Activated T-cell treated with anti-CD3 and anti-CD28 coated beads for 4 hours (primary cell): ENCODE measurements around the gene PHACTR3.

Source experiments
- DNase-seq: peaks from one replicate; pipeline ENCODE4 v3.0.0-alpha.2; 2020

The PHACTR3 gene

DNA sequence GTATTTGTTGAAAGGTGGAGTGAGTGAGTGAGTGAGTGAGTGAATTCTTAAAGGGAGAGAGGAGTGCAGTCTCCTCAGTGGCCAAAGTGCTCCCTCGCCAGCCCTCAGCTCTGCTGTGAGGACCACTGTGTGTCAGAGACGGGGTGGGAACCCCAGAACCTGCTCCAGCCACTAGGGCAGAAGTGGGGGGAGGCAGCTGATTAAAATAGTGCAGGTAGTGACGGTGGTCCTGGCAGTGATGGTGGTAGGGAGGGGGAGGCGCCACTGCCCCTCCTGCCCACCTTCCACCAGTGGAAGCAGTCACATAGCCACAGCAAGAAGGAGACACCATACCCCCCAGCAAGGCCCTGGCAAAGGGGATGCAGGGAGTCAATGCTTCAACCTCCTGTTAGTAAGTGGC is 133.5 kb downstream of the PHACTR3 start:
- DNase-seq, result no peak

GRCh38 chr20:59738851-59739250 is 134.5 kb downstream of the PHACTR3 start:
- DNase-seq, result no peak

DNA sequence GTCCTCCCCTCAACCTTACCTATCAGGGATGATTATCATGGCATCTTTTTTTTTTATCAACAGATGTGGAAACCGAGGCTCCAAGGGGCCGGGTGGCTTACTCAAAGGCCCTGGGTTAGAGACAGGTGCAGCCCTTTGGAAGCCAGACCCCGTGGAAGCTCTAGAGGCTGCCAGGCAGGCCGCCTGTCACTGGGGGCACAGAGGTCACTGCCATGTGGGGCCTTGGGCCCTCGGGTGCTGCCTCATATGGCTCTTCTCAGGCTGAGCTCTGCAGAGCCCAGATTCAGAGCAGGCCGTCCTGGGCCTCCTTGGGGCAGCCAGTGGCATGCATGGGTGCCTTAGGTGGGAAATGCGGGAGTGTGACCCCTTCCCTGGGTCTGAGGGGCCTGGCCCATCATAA is 136.3 kb downstream of the PHACTR3 start:
- no peak for DNase-seq

- no peak for DNase-seq
These were observed 136.7 kb downstream of the PHACTR3 start for GRCh38 chr20:59741073-59741472.

GRCh38 chr20:59742351-59743095 is 138.2 kb downstream of the PHACTR3 start:
- DNase-seq, result no peak

- no peak for DNase-seq
These were observed 139.0 kb downstream of the PHACTR3 start for GRCh38 chr20:59743308-59743707.

DNA sequence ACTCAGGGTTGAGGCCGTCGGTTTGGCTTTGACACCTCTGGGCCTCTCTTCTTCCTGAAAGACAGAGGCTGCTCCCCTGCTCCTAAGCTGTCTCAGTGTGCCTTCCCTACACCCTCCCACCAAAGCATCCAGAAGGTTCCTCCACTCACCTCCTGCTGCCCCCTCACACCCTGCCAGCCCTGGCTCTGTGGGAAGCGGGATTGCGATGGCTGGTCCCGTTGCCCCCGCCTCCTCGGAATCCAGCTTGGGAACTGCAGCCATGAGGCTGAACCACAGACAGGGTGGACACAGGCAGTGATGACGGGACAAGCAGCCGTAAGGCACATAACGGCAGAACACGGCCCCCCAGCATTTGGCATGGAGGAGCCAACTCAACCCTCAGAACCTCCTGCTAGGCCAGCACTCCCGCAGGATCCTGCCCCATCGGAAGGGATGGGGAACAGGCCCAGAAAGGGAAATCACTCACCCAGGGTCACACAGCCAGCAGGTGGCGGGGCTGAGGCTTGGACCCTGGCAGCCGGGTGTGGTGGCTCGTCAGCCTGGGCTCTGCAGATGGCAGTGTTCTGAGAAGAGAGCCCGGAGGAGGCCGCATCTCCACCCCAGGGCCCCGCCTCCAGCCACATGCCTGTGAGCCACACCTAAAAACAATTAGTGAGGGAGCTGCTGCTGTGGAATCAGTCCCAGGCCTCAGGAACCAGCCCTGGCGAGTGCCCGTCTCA is 139.6 kb downstream of the PHACTR3 start:
- no peak for DNase-seq

- DNase-seq, result no peak
These were observed 140.4 kb downstream of the PHACTR3 start for GRCh38 chr20:59744756-59745155.

DNA sequence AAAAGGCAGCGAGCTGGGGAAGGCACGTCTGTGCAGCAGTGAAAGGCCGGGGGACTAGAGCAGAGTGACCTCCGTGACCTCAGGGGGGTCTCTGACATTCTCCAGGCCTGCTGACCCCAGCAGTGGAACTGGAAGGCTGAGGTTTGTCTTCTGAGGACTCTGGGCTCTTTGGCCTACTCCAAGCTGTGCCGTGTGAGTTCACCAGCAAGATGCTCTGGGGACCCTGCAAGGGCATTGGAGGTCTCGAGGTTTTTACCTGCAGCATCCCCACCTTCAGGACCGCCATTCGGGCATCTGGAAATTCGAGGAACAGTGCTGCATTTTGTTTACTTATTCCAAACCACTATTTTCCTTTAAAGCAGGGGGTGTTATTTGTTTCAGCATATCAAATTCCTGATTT is 140.9 kb downstream of the PHACTR3 start:
- DNase-seq, result no peak

DNA sequence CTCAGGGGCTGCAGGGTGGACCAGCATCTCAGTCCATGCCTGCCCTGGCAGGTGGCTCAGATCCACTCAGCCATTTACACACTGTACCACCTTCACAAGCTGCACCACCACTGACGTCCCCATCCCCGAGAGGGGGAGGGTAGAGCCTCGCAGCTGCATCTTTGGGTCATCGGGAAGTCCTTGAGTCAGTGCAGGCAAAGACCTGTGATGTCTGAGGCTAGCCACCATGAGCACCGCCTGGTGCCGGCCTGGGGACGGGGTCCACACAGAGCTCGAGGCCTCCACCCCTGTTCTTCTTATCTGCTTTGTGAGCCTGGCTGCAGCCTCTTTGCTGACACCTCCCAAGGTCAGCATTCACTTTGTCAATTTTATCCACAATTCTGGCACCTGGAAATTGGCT is 141.4 kb downstream of the PHACTR3 start:
- no peak for DNase-seq

GRCh38 chr20:59746155-59746554 is 141.8 kb downstream of the PHACTR3 start:
- no peak for DNase-seq

- DNase-seq, result no peak
These were observed 143.6 kb downstream of the PHACTR3 start for GRCh38 chr20:59747671-59748515.

DNA sequence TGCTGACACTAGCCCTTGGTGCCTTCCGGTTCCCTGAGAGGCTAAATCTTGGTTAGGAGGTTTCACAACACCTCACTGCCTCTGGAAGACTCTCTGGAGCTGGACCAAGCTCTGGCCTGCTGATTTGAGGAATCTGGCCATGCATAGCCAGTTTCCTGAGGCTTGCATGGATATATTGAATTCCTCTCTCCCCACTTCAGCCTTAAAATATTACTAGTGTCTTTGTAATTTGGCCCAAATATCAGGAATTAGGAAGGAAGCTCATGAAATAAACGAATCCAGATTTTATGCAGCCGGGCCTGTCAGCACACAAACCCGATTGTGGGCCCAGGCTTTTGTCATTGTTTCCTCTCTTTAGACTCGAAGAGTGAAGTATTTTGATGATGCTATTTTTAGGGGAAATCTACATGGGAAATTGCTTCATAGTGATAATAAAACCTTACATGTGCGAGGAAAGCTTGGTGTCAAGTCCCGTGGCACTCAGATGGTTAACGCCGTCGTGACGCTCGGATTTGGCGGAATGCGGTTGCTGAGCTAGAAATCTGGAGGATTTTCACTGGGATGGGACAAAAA is 144.4 kb downstream of the PHACTR3 start:
- DNase-seq, result no peak

- DNase-seq, result no peak
These were observed 145.0 kb downstream of the PHACTR3 start for GRCh38 chr20:59749301-59749700.

DNA sequence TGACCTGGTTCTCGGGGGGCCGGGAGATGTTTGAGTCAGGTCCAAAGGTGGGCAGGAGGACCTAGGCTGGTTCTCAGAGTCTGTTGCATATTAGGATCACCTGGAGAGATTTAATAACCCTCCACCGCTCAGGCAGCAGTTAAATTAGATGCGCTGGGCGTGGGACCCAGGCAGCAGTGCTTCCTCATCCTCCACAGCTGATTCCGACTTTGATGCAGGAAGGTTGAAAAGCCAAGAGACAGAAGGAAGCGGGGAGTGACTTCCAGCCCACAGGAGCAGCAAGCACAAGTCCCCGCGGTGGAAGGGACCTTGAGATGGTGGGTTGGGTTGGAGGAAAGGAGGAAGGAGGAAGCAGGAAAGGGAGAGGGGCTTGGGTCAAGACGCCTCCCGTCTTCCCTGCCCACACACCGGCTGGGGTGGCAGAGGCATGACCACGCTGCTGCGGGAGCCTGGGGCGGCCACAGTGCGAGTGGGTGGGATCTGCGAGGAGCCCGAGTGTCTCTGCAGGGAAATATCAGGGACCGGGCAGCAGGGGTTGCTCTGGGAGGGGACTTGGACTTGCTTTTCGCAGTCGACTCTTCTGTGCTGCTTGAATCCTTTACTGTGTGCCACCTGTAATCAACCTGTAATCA is 146.0 kb downstream of the PHACTR3 start:
- no peak for DNase-seq

GRCh38 chr20:59751075-59751711 is 146.9 kb downstream of the PHACTR3 start:
- no peak for DNase-seq

DNA sequence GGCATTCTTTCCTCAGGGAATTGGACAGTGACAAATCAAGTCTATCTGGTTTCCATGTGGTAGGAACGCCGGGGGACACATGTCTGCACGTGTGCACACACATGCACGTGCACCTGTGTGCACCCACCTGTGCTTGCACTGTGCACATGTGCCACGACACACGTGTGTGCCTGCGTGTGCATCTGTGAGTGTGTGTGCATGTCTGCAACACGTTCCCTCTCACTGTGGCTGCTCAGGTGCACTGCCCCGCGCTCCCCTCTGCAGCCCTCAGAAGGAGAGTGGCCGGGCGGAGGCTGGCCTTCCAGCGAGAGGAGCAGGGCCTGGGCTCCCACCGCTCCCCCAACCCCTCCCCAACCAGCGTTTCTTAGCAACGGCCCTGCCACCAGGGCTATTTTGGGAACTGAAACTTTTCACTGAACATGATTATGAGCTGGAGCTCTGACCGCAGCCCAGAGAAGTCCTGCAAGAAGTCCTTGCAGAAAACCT is 147.8 kb downstream of the PHACTR3 start:
- no peak for DNase-seq

DNA sequence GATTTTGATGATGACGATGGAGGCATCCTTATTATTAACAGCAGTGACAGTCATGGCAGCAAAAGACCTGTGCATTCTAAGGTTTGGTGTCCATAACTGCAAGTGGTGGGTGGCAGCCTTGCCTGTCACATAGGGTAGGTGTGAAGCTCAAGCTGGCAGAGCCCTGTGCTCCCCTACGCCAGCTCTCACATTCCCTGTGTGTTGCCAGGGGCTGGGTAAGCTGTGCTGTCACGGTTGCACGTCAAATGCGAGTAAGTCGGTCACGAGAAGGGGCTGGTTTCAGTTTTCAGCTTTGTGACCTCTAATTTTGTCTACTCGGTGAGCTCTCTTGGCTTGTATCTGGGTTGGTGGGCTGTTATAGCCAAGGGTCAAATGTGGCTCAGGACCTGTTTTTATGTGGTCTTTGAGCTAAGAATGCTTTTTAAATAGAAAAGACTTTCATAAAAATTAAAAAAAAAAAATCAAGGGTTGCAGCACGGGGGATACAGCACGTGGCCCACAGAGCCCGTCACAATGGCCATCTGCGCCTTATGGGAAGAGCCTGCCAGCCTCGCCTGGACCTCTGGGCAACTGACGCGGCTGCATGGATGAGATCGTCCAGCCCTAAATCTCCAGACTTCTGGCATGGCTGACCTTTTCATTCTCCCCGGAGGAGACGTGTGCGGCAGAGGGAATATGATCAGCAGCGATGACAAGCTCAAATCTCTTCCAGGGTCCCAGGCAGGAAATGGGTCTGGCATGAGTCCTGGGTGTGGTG is 148.5 kb downstream of the PHACTR3 start:
- no peak for DNase-seq

- no peak for DNase-seq
These were observed 149.5 kb downstream of the PHACTR3 start for GRCh38 chr20:59753836-59754235.

- DNase-seq, result no peak
These were observed 150.2 kb downstream of the PHACTR3 start for GRCh38 chr20:59754551-59754950.

DNA sequence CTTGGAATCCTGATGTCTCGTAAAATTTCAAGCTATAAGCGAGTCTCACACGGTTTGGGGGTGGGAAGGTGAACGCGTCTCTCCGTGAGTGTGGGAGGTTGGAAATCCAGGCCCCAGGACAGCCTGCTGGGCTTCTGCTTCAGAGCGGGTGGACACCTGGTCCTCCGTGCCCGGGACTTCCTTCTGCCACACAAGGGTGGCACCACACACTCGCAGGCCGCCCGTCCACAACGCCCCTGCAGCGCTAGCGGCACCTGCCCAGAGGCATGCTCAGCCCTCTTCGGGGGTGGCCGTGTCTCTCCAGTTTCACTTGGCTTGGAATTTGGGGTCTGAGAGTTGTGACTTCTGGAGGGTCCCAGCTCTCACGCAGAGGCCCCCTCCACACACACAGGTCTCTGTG is 151.9 kb downstream of the PHACTR3 start:
- no peak for DNase-seq
